ENCODE data around the gene MOV10. TPM values are rescaled to one million over a fixed set of nuclear protein-coding genes. Genes with fewer than 3 reads are reported as not detected.
"Not testable (repeated sequence)": the region's sequence is repeated elsewhere in the genome, so short reads cannot be mapped to it uniquely, and the experiment has no call there.

The MOV10 gene
- total RNA-seq: 64.6 and 66.2 TPM in 2 replicates

- Mint-ChIP-seq H3K9me3 (no peaks in the 10 kb centered on the region), H3K4me1 (ENCODE audit: low read depth) (peaks cover 61% of the 10 kb centered on the region), H3K27ac (peak within 1 kb of the TSS; percentile 98), H3K27me3 (ENCODE audit: insufficient read depth) (no peaks in the 10 kb centered on the region), H3K36me3 (ENCODE audit: low read depth) (peaks cover 52% of the 10 kb centered on the region), H3K4me3 (peak within 1 kb of the TSS; percentile 97)
- intact Hi-C loops (cut with micrococcal nuclease): loop anchor here (1.0 to 10.0 kb wide), 3 partner anchors 31 to 170 kb away; partner anchors contain the start of genes CAPZA1, ST7L and WNT2B
- DNase-seq (ENCODE audit: low spot score): peak; percentile 59
Measured at GRCh38 chr1:112674440-112674985, at the start of gene MOV10. TSS of gene MOV10 (plus strand) at chr1:112674659. CDS start at chr1:112674913, 254 bp downstream.

DNA sequence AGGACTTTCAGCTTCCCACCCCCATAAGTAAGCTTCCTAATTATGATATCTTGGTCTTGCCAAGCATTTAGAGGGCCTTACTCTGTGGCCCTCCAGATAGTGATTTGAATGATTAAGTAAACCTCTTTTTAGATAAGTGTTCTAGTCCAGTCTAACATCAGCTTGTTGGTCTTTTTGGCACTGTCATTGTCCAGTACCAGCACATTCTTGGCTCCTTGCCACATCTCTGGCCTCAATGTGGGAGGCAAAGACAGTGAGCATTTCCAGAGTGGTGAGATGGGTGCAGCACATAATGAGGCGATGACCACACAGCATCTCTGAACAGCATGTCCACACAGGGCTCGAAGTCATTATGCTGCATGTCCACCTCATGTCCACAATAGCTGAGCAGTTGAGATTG is 48.8 kb upstream of the MOV10 start:
- DNase-seq (ENCODE audit: low spot score): no peak
- Mint-ChIP-seq H3K9me3 (no peaks in the 10 kb centered on the region), H3K27me3 (ENCODE audit: insufficient read depth) (no peaks in the 10 kb centered on the region), H3K4me3 (peak overlapping the region; percentile 33), H3K36me3 (ENCODE audit: low read depth) (peaks cover 40% of the 10 kb centered on the region), H3K27ac (peak overlapping the region; percentile 26), H3K4me1 (ENCODE audit: low read depth) (peaks cover 78% of the 10 kb centered on the region)
- intact Hi-C loops (cut with micrococcal nuclease): loop anchor here (1.0 kb wide), 1 partner anchor 8 kb away; no protein-coding TSS in a partner anchor

GRCh38 chr1:112626193-112626592 is 48.3 kb upstream of the MOV10 start:
- no peak for DNase-seq (ENCODE audit: low spot score)
- Mint-ChIP-seq H3K36me3 (ENCODE audit: low read depth) (peaks cover 41% of the 10 kb centered on the region), H3K4me3 (no peak overlapping the region), H3K27ac (peak overlapping the region; percentile 26), H3K27me3 (ENCODE audit: insufficient read depth) (no peaks in the 10 kb centered on the region), H3K4me1 (ENCODE audit: low read depth) (peaks cover 79% of the 10 kb centered on the region), H3K9me3 (no peaks in the 10 kb centered on the region)
- intact Hi-C loops (cut with micrococcal nuclease): no loop called here

DNA sequence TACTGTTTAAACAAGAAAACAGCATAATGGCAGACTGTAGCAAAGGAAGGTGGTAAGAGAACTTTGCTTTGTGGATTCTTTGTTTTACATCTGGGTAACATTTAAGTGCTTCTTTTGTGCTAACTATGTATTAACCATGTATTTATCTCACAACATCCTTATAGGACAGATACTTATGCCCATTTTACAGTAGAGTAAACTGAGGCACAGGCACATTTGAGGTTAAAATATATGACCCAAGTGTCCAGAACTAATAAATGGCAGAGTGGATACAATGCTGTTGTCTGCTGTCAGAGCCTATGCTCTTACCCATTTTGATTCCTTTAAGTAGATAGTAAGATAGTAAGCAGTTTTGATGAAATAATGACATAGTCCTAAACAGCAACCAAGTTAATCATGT is 47.6 kb upstream of the MOV10 start:
- Mint-ChIP-seq H3K4me3 (no peak overlapping the region), H3K9me3 (no peaks in the 10 kb centered on the region), H3K27me3 (ENCODE audit: insufficient read depth) (no peaks in the 10 kb centered on the region), H3K36me3 (ENCODE audit: low read depth) (peaks cover 47% of the 10 kb centered on the region), H3K27ac (no peak overlapping the region), H3K4me1 (ENCODE audit: low read depth) (peaks cover 85% of the 10 kb centered on the region)
- intact Hi-C loops (cut with micrococcal nuclease): no loop called here
- DNase-seq (ENCODE audit: low spot score): no peak

GRCh38 chr1:112628516-112628915 is 45.9 kb upstream of the MOV10 start:
- no peak overlapping the region for H3K27ac Mint-ChIP-seq
- no peak overlapping the region for H3K4me3 Mint-ChIP-seq
- H3K36me3 Mint-ChIP-seq (ENCODE audit: low read depth): peaks cover 46% of the 10 kb centered on the region
- H3K4me1 Mint-ChIP-seq (ENCODE audit: low read depth): peaks cover 85% of the 10 kb centered on the region
- no peak for DNase-seq (ENCODE audit: low spot score)
- intact Hi-C loops (cut with micrococcal nuclease): no loop called here
- H3K27me3 Mint-ChIP-seq (ENCODE audit: insufficient read depth): no peaks in the 10 kb centered on the region
- no peaks in the 10 kb centered on the region for H3K9me3 Mint-ChIP-seq

GRCh38 chr1:112629256-112629655 is 45.2 kb upstream of the MOV10 start:
- Mint-ChIP-seq H3K27me3 (ENCODE audit: insufficient read depth) (no peaks in the 10 kb centered on the region), H3K9me3 (no peaks in the 10 kb centered on the region), H3K27ac (peak overlapping the region; percentile 15), H3K4me1 (ENCODE audit: low read depth) (peaks cover 89% of the 10 kb centered on the region), H3K4me3 (no peak overlapping the region), H3K36me3 (ENCODE audit: low read depth) (peaks cover 52% of the 10 kb centered on the region)
- intact Hi-C loops (cut with micrococcal nuclease): no loop called here
- DNase-seq (ENCODE audit: low spot score): no peak

DNA sequence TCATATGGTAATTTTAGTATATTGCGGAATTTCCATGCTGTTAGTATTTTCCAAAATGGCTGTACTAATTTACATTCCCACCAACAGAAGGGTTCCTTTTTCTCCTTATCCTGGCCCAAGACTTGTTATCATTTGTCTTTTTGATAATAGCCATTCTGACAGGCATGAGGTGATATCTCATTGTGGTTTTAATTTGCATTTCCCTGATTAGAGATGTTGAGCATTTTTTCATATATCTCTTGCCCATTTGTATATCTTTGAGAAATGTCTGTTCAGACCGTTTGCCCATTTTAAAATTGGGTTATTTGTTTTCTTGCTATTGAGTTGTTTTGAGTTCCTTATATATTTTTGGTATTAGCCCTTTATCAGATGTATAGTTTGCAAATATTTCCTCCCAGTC is 40.8 kb upstream of the MOV10 start:
- intact Hi-C loops (cut with micrococcal nuclease): loop anchor here (1.0 to 2.0 kb wide), 2 partner anchors 8 to 13 kb away; no protein-coding TSS in a partner anchor
- Mint-ChIP-seq H3K4me3 (no peak overlapping the region), H3K27ac (no peak overlapping the region), H3K27me3 (ENCODE audit: insufficient read depth) (no peaks in the 10 kb centered on the region), H3K36me3 (ENCODE audit: low read depth) (peaks cover 40% of the 10 kb centered on the region), H3K9me3 (no peaks in the 10 kb centered on the region), H3K4me1 (ENCODE audit: low read depth) (peaks cover 81% of the 10 kb centered on the region)
- DNase-seq (ENCODE audit: low spot score): no peak

GRCh38 chr1:112634367-112634766 is 40.1 kb upstream of the MOV10 start:
- no peak for DNase-seq (ENCODE audit: low spot score)
- no peak overlapping the region for H3K27ac Mint-ChIP-seq
- H3K4me3 Mint-ChIP-seq: no peak overlapping the region
- H3K9me3 Mint-ChIP-seq: no peaks in the 10 kb centered on the region
- intact Hi-C loops (cut with micrococcal nuclease): no loop called here
- peaks cover 36% of the 10 kb centered on the region for H3K36me3 Mint-ChIP-seq (ENCODE audit: low read depth)
- no peaks in the 10 kb centered on the region for H3K27me3 Mint-ChIP-seq (ENCODE audit: insufficient read depth)
- H3K4me1 Mint-ChIP-seq (ENCODE audit: low read depth): peaks cover 74% of the 10 kb centered on the region

DNA sequence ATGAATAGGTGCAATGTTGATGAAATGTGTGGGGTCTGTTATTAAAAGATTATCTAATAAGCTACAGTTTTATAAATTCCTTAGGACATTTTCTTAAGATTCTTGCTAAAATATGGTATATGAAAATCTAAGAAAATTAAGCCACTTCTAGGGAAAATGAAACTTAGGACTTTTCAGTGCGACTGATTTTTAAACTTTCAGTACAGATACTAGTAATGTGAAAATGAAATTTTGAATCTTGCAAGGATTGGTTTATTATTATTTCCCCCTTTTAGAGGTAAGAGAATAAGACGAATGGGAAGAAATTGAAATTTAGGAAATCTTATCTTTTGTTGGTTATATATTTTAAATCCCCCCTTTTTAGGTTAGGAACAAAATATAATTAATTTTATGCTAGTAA is 38.4 kb upstream of the MOV10 start:
- peak overlapping the region; percentile 40 for H3K27ac Mint-ChIP-seq
- intact Hi-C loops (cut with micrococcal nuclease): loop anchor here (1.0 kb wide), 1 partner anchor 14 kb away; no protein-coding TSS in a partner anchor
- peaks cover 62% of the 10 kb centered on the region for H3K4me1 Mint-ChIP-seq (ENCODE audit: low read depth)
- H3K9me3 Mint-ChIP-seq: no peaks in the 10 kb centered on the region
- no peak for DNase-seq (ENCODE audit: low spot score)
- peaks cover 27% of the 10 kb centered on the region for H3K36me3 Mint-ChIP-seq (ENCODE audit: low read depth)
- H3K4me3 Mint-ChIP-seq: no peak overlapping the region
- no peaks in the 10 kb centered on the region for H3K27me3 Mint-ChIP-seq (ENCODE audit: insufficient read depth)

GRCh38 chr1:112636597-112637253 is 37.7 kb upstream of the MOV10 start:
- no peak overlapping the region for H3K4me3 Mint-ChIP-seq
- peaks cover 20% of the 10 kb centered on the region for H3K36me3 Mint-ChIP-seq (ENCODE audit: low read depth)
- peaks cover 55% of the 10 kb centered on the region for H3K4me1 Mint-ChIP-seq (ENCODE audit: low read depth)
- no peaks in the 10 kb centered on the region for H3K27me3 Mint-ChIP-seq (ENCODE audit: insufficient read depth)
- H3K9me3 Mint-ChIP-seq: no peaks in the 10 kb centered on the region
- intact Hi-C loops (cut with micrococcal nuclease): loop anchor here (1.0 kb wide), 1 partner anchor 14 kb away; no protein-coding TSS in a partner anchor
- no peak for DNase-seq (ENCODE audit: low spot score)
- no peak overlapping the region for H3K27ac Mint-ChIP-seq

DNA sequence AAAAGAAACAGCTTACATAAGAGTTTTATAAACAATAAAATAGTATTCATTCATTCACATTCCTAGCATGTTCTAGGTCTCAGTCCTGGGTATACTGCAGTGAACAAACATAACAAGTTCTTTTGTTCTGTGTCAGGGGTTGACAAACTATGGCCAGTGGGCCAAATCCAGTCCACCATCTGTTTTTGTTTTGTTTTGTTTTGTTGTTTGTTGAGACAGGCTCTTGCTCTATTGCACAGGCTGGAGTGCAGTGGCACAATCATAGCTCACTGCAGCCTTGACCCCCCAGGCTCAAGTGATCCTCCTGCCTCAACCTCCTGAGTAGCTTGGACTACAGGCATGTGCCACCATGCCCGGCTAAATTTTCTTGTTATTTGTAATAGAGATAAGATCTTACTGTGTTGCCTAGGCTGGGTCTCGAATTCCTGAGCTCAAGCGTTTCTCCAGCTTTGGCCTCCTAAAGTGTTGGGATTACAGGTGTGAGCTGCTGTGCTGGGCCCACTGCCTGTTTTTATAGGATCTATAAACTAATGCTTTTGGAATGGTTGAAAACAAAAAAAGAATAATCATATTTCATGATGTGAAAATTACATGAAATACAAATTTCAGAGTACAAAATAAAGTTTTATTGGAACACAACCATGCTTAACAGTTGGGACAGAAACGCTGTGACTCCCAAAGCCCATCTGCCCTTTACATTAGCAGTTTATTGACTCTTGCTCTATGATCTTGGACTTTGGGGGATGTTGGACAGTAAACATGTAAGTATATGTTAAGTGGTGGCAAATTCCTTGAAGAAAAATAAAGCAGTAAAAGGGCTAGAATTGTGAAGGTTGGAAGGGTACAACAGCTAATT is 37.0 kb upstream of the MOV10 start:
- peaks cover 48% of the 10 kb centered on the region for H3K4me1 Mint-ChIP-seq (ENCODE audit: low read depth)
- H3K27me3 Mint-ChIP-seq (ENCODE audit: insufficient read depth): no peaks in the 10 kb centered on the region
- H3K27ac Mint-ChIP-seq: peak overlapping the region; percentile 46
- peaks cover 21% of the 10 kb centered on the region for H3K36me3 Mint-ChIP-seq (ENCODE audit: low read depth)
- intact Hi-C loops (cut with micrococcal nuclease): no loop called here
- no peak overlapping the region for H3K4me3 Mint-ChIP-seq
- DNase-seq (ENCODE audit: low spot score): no peak
- H3K9me3 Mint-ChIP-seq: no peaks in the 10 kb centered on the region

GRCh38 chr1:112638110-112638428 is 36.4 kb upstream of the MOV10 start:
- Mint-ChIP-seq H3K4me1 (ENCODE audit: low read depth) (peaks cover 43% of the 10 kb centered on the region), H3K27ac (no peak overlapping the region), H3K4me3 (no peak overlapping the region), H3K36me3 (ENCODE audit: low read depth) (peaks cover 20% of the 10 kb centered on the region), H3K9me3 (no peaks in the 10 kb centered on the region), H3K27me3 (ENCODE audit: insufficient read depth) (no peaks in the 10 kb centered on the region)
- intact Hi-C loops (cut with micrococcal nuclease): no loop called here
- DNase-seq (ENCODE audit: low spot score): no peak

GRCh38 chr1:112640437-112640836 is 34.0 kb upstream of the MOV10 start:
- intact Hi-C loops (cut with micrococcal nuclease); H3K27ac Mint-ChIP-seq; H3K9me3 Mint-ChIP-seq; DNase-seq (ENCODE audit: low spot score); H3K27me3 Mint-ChIP-seq (ENCODE audit: insufficient read depth); H3K4me3 Mint-ChIP-seq: not testable (repeated sequence)
- Mint-ChIP-seq H3K36me3 (ENCODE audit: low read depth) (peaks cover 14% of the 10 kb centered on the region), H3K4me1 (ENCODE audit: low read depth) (peaks cover 31% of the 10 kb centered on the region)
